COR-L47 (cell line): ENCODE results near the gene ADIPOR2.

Source experiments
- DNase-seq: peaks from one replicate; lab custom pipeline; 2025; lab: John Stamatoyannopoulos, UW

The ADIPOR2 gene

DNA sequence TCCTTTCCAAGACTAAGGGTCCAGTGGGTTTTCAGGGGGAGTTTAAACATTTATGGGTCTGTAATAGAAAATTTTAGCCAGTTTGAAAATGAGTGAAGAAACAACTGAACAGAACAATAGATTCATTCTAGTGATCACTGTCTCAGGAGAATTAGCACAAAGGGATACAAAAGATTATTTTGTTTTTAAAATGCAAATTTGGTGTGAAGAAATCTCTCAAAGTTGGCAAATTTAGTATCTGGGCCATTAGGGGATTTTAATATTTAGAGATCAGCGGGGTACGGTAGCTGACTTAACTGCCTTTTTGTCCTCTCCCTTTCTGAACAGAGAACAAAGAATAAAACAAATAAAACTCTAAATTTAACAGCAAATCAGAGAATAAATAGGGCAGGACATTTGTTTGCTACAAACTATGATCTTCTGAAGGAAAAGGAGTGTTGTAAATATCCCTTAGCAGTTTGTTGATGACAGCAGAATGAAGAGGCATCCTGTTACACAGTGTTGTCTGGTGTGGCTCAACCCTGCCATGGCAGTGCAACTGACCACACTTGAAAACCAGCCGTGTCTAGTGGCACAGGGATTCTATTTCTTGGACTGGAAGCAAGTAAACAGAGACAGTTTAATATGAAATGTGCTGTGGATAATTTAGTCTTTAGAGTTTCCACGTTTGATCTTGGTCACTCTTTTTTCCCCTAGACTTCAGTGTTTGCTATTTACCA is 83.2 kb downstream of the ADIPOR2 start:
- no peak for DNase-seq

DNA sequence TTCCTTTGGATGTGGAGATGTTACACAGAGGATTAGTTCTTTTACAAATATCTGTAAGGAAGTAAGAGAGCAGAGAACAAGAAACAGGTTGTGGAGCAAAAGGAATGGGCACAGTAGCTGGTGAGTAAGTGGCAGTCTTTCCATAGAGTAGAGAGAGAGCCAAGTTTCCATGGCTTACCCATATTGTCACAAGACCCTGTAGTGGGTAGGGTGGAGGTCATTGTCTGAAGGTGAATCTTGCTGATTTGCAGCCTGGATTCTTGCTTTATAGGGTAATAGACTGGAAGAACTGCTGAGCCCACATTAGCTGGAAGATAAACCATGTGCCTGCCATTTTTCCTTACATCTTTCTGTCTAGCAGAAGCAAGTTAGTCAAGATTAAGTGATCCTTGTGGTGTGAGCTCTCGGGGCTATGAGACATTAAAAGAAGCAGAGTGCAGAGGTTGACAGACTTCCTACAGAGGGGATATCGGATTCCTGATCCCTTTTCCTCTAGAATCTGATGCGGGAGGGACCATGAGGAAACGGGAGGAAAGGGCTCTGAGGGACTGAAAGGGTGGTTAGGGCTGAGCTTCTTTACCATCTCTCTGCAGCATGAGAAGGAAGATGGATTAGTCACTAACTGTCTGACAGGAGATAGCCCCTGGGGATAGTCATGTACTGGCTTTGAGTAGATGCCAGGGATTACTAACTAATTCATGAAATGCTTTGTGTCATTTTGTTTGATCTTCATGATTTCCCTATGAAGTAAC is 85.5 kb downstream of the ADIPOR2 start:
- no peak for DNase-seq

DNA sequence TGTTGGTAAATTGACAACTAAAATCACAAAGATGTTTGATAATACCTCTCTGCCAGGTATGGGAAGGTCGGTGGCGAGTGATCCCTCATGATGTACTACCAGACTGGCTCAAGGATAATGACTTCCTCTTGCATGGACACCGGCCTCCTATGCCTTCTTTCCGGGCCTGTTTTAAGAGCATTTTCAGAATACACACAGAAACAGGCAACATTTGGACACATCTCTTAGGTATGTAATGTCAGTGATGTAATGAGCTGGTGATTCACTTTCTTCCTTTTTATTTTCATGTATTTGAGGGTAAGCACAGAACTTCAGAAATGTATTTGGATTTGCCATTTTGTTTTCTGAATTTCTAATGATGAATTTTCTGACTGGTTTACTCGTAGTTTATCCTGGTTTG is 86.9 kb downstream of the ADIPOR2 start:
- no peak for DNase-seq

DNA sequence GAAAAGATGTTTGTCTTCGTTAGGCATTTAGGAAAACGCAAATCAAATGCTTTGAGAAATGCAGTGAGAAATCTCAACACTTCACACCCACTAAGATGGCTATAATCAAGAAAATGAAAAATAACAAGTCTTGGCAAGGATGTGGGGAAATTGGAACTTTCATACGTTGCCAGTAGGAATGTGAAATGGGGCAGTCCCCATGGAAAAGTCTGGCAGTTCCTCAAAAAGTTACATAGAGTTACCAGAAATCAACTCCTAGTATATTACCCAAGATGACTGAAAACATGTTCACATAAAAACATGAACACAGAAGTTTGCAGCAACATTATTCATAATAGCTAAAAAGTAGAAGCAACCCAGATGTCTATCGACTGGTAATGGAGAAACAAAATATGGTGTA is 88.0 kb downstream of the ADIPOR2 start:
- no peak for DNase-seq

DNA sequence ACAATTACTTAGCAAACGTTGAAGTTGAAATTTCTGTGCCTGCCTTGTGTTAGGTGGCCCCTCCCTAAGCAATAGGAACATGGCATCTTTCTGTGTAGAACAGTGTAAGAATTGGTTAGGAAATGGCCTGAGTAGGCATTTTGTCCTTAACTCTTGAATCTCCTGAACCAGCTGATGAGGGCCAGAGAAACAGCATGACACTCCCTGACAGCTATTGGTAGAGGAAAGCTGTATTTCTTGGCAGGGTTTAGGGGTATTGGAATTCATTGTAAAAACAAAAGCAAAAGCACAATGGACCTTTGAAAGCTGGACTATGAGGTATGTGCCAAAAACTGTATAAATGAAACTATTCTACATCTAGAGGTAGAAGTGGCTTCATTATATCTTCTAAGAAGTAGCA is 88.9 kb downstream of the ADIPOR2 start:
- DNase-seq, result no peak

DNA sequence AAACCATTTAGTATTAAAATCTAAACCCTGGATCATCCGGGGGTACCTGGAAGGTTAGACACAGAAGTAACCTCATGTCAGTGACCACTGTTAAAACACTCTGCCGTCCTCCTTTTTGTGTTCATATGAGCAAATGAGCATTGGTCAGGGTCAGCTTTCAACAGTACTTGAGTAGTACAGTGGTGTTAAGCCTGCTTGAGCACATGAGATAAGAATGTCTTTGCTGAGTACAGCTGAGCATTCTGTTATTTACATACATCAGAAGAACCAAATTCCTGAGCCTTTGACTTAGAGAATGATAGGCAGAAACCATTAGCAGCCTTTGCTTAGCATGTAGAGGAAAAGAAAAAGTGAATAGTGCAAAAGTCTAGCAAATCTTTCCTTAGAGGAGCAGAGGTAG is 90.9 kb downstream of the ADIPOR2 start:
- no peak for DNase-seq

DNA sequence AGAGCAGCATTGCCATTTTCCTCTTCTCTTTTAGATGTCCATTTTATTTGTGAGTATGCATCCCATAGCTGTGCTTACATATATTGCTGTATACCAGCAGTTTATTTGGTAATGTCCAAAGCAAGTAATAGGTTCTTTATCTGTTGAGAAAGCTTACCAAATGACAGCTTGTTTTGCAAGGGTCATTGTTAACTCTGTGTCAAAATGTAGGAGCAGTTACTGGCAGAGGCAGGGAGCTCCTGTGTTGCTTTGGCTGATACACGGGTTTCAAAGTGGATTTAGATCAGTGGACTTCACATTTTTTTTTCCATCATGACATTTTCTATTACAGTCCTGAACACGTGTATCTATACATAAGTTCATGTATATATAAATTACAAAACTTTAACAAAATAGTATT is 91.3 kb downstream of the ADIPOR2 start:
- no peak for DNase-seq

DNA sequence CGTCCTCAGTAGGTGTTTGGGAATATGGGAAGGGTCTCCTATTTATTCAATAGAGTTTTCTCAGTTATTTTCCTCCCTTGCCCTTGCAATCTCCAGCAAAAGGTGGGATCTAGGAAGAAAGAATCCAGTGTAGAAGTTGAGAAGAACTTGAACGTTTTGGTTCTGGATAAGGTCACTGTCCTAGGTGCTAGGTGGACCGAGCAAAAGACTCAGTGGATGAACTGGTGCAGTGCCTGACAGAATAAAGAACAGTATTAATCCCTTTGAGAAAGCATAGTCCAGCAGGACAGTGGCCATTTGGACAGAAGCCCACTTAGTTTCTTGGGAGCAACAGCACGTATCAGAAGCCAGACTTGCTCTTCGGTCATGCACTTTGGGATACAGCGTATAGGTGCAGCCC is 96.8 kb downstream of the ADIPOR2 start:
- DNase-seq, result no peak

DNA sequence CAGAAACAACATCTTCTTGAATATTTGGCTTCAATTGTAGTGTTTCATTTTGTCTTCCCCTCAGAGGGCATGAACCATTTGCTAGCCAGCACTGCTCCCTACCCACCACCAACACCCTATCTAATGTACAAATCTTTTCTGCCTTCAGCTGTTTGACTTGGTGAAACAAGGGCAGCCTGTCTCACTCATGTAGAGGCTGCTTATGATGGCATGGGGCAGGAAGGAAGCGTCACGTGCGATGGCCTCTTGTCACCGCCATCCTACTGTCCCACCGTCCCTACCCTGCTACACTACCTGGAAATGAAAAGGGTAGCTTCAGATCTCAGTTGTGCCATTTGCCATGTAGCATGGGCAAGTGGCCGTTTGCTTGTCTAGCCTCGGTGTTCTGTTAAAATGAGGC is 99.6 kb downstream of the ADIPOR2 start:
- no peak for DNase-seq

DNA sequence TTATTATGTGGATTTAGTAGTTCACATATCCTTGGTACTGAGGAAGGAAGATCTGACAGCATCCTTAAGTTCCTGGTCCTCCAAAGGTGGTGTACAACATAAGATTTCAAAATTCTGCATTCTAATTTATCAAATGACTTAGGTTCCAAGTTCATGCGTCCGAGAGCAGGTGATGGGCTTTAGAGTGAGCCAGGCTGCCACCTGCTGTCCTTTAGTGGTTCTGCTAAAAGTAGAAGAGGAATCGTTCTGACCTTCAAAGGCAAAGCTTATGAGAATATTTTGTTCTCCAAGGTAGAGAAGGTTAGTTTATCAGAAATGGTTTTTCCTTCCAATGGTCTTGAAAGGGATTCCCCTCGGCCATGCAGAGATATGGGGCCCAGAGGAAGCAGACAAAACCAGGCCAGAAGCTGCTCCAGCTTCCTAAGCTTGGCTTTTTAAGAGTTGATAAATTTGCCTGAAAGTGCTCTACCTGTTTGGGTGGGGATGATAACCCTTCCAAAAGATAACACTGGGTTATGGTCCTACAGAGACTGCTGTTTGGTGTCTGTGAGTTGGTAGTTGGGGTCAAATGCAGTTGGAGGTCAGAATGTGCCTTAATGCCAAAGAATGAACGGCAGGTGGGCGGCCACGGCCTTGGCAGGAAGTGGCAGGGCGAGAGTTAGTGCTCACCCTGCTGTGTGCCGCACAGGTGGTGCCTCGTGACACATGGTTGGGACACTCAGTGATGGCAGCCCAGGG is 100.4 kb downstream of the ADIPOR2 start:
- DNase-seq, result peak; percentile 67

DNA sequence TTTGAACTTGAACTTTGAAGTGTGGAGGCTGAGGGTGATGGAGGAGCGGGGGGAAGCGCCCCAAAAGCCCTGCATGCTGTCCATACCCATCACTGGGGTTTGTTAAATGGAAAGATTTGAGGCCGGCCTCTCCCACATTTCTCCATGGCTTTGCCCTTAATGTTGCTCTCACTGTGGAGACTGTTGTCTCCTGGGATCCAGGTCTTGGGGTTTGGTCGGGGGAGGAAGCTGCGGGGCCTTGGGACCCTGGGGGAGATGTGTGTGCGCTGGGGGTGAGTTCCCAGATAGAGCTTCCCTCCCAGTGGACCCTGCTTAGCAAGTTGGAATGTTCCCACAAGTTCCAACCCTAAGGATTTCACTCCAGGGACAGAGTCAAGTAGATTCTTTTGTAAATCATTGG is 101.5 kb downstream of the ADIPOR2 start:
- no peak for DNase-seq

DNA sequence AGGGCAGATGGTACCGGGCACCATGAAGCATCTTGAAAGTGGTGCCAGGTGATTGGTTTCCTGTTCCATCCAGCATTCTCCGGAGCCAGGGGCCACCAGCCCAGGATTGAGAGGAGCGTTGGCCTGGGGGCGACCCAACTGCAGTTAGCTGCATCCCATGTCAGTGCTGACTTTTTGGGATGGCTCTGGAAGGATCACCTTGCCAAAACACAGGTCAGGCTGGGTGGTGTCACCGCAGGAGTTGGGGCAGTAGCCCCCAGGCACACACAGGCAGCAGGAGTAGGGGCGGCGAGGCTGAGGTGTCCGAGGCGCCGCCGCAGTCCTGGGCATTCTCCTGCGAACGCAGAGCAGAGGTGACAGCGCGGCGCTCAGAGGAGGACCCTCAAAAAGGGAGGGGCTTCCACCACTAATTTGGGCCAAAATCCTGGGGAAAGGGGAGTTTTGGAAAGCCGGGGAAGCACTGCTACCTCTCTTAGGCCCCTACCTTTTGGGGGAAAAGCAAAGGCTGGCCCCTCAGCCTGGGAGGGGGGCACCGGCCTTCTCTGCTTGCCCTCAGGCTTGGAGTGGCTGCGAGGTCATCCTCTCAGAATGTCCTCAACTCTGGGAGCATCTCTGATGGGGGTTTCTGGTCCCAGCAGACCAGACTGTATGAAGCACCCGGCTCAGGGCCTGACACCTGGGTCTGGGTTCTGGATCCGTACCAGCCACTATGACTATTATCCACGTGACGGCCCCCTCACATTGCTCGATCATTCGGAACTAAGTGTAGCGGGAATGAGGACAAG is 102.7 kb downstream of the ADIPOR2 start:
- no peak for DNase-seq

DNA sequence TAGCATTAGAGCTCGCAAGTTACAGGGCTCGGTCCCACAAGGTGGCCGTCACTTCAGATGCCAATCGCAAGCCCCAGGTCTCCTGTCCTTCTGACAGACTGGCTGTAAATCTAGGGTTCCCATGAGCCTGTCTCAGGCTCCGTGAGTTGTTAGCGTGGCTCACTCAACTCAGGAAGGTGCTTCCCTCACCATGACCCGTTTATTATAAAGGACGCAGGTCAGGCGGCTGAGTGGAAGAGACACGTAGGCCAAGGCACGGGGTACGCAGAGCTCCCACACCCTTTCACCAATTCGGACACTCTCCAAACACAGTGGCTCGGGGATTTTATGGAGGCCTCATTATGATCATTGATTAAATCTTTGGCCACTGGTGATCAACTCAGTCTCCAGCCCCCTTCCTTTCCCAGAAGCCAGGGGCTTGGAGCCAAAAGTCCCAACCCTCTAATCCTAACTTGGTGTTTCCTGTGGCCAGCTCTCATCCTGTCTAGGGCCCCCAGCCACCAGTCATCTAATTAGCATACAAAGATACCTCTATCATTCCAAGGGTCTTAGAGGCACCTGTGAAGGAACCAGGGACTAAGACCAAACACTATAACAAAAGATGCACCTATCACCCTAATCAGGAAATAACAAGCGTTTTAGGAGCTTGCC is 103.7 kb downstream of the ADIPOR2 start:
- DNase-seq, result no peak

DNA sequence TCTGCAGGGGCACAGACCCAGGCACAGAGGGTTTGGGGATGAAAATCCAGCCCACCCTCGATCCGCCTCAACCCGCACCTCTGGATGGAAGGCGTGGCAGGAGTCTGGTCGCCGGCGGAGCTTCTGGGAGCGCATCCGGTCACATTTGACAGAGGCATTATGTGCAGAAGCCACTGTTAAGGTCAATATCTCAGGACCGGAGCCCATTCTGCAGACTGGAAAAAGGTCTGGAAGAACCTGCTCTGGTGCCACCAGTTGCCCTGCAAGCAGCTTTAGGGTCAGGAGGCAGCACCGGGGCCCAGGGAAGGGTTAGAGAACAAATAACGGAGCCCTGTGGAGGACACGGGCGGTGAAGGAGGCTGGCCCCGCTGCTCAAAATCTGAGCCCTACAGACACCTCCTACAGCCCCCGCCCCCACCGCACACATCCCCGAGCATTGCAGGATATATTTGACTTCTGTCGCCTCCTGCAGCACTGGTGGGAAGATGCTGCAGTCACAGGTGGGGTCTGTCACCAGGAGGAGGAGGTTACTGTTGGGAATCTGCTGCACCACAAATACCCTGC is 104.4 kb downstream of the ADIPOR2 start:
- no peak for DNase-seq

DNA sequence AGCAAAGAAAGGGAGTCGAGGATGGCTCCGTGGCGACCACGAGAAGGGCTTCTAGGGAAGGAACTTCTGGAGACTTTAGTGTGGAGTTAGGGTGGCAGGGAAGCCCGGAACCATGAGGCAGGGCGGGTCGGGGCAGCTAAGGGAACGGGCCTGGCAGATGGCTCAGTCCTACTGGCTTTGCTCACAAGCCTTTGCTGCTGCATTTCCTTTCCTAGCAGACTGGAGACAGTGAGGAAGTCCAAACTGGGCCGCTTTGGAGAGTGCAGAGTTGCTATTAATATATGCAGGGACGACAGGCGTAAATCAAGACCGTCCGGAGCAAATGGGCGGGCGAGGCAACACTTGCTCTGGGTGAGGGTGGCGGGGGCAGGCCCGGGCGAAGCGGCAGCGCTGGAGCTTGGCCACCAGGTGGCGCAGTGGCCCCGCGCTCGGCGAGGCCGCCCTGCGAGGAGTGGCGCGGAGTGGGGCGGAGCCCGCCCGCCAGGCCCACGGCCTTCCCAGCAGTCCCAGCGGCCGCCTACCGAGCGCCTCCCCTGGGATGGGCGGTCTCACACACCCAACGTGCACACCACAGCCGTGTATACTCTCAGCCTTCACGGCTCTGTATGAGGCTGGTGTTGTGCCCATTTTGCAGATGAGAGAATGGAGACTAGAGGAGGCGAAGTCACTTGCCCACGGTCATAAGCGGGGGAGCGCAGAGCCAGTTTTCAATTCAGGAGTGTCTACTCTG is 105.1 kb downstream of the ADIPOR2 start:
- peak; percentile 70 for DNase-seq

DNA sequence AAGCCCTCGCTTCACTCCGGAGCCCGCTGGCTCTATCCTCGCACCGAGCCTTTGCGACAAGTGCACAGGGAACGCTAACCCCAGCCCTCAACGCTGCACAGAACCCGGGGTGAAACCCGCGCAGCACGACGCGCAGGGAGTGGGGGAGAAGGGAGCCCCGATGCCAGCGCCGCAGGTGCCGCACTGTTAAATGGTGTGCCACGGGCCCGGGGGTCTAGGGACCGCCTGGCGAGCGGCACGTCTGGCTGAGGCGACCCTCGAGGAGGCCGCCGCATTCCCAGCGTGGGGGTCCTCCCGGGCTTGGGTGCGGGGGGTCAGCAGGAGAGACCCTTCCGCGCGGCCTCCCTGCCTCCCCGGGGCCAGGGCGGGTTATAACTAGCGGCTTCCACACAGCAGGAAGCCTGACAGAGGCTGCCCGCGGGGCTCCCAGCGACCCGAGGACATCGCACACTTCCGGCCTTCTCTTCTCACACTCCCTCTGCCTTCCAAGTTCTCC is 105.7 kb downstream of the ADIPOR2 start:
- DNase-seq, result no peak

DNA sequence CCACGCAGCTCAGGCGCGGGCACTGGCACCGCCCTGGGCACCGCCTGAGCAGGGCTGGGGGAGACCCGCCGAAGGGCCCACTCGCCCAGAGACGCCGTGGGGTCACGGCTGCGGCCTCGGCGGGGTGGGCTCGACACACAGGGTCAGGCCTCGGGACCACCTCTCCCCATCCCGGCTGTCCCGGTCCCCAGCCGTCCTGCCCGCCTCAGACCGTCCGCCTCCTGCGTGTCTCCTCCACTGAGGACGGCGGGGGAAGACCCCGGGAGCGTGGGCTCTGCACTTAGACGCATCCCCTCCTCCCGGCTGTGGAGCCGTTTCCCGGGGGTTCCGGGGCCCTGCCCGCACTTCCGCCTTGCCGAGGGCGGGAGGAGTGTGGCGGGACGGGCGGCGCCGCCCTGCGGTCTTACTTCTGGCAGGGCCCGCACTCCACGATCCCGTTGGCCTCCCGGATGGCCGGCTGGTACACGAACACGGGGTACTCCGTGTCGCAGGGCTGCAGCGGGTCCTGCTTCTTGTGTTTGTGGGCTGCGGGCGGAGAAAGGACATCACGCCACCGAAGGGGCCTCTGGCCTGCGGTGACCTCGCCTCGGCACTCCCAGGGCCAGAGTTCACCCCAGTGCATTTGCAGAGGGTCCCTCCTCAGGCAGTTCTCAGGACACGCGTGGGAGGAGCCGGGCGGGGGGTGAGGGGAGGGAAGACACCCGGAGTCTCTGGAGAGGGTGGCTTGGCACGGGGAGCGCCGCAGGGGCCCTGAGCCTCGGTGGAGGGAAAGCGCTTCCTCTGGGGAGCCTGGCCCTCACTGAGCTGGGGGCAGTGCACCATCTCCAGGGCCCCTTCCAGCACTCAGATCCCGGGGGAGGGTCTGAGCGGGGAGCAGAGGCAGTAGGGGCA is 106.4 kb downstream of the ADIPOR2 start:
- DNase-seq, result no peak

DNA sequence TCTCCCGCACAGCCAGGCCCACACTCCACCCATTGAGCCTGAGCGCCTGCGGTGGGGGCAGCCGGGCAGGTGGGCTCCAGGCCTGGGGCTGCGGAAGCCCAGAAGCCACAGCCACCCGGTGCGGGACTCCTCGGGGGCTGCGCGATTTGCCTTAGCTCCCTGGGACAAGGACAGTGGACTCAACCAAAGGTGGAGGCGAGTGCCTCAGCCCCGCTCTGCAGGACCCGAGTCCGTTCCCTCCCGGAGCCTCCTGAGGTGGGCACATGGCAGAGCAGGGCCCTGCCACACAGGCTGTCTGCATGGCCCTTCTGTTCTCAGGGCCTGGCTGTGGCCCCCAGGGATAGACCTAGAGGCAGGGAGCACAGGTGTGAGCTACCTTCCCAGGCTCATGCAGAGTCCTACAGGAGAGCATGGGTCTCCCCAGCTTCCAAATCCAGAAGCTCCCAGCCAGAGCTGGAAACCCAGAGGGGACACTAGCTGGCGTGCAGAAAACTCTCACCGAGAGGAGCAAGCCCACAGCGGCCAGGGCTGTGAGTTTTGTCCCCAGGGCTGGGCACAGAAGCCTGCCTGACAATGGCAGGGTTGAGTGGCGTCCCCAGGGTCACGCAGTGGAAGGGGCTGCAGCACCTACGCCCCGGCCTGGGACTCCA is 107.2 kb downstream of the ADIPOR2 start:
- no peak for DNase-seq

DNA sequence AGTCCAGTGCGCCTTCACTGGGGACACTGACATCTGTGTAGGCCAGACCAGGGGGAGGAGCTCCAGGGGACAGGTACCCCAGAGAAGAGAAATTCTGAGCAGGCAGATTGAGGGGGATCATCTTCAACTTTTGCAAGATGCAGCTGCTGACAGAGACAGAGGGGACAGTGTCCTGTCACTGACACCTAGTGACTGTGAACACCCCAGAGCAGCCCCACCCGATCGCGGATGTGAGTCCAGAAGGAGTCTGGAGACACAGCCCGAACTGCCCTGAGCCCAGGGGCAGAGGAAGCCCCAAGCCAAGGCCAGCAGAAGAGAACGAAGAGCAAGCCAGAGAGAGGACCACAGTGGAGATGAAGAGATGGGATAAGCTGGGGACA is 107.8 kb downstream of the ADIPOR2 start:
- no peak for DNase-seq
